Measurements from ENCODE around the gene SLC12A3. TPM values are rescaled to one million over a fixed set of nuclear protein-coding genes. Genes with fewer than 3 reads are reported as not detected.

The SLC12A3 gene
- total RNA-seq, 1 experiment from 2014 or later = not detected

GRCh38 chr16:56828647-56829046, 36.4 kb upstream of the SLC12A3 start:
- Histone ChIP-seq H3K4me2 (ENCODE audit: low read depth, low read length, poor library complexity, severe bottlenecking) (no peak overlapping the region), H4K20me1 (ENCODE audit: insufficient read depth, low read depth, low read length) (no peaks in the 10 kb centered on the region), H3K9ac (ENCODE audit: low read length) (no peak overlapping the region), H3K36me3 (ENCODE audit: insufficient read depth, low read length) (peaks cover 11% of the 10 kb centered on the region; the same call in 1 of the 2 replicates), H3K9me3 (ENCODE audit: low read length) (no peaks in the 10 kb centered on the region), H2AFZ (ENCODE audit: low read length) (no peak overlapping the region), H3K4me3 (ENCODE audit: low read length) (no peak overlapping the region), H3K4me1 (ENCODE audit: low read length) (no peaks in the 10 kb centered on the region), H3K79me2 (ENCODE audit: low read length) (no peaks in the 10 kb centered on the region; the same call in 1 of the 2 replicates), H3K27me3 (ENCODE audit: low read length) (no peaks in the 10 kb centered on the region), H3K9me2 (replicated peaks; ENCODE audit: insufficient read depth, low read length) (no peaks in the 10 kb centered on the region), H3K27ac (ENCODE audit: low read length) (no peak overlapping the region)
- no peak for DNase-seq

GRCh38 chr16:56830669-56831068, 34.3 kb upstream of the SLC12A3 start:
- no peaks in the 10 kb centered on the region for H4K20me1 ChIP-seq (ENCODE audit: insufficient read depth, low read depth, low read length)
- H3K4me3 ChIP-seq (ENCODE audit: low read length) = no peak overlapping the region
- no peaks in the 10 kb centered on the region; the same call in 1 of the 2 replicates for H3K79me2 ChIP-seq (ENCODE audit: low read length)
- H3K4me1 ChIP-seq (ENCODE audit: low read length) = no peaks in the 10 kb centered on the region
- peaks cover 10% of the 10 kb centered on the region; the same call in 1 of the 2 replicates for H3K36me3 ChIP-seq (ENCODE audit: insufficient read depth, low read length)
- no peaks in the 10 kb centered on the region for H3K9me2 ChIP-seq (replicated peaks; ENCODE audit: insufficient read depth, low read length)
- no peak overlapping the region for H3K4me2 ChIP-seq (ENCODE audit: low read depth, low read length, poor library complexity, severe bottlenecking)
- no peak overlapping the region for H2AFZ ChIP-seq (ENCODE audit: low read length)
- no peaks in the 10 kb centered on the region for H3K27me3 ChIP-seq (ENCODE audit: low read length)
- DNase-seq = no peak
- H3K27ac ChIP-seq (ENCODE audit: low read length) = no peak overlapping the region
- H3K9ac ChIP-seq (ENCODE audit: low read length) = no peak overlapping the region
- no peaks in the 10 kb centered on the region for H3K9me3 ChIP-seq (ENCODE audit: low read length)

- Histone ChIP-seq H3K9me3 (ENCODE audit: low read length) (no peaks in the 10 kb centered on the region), H4K20me1 (ENCODE audit: insufficient read depth, low read depth, low read length) (no peaks in the 10 kb centered on the region), H3K4me2 (ENCODE audit: low read depth, low read length, poor library complexity, severe bottlenecking) (no peak overlapping the region), H3K9me2 (replicated peaks; ENCODE audit: insufficient read depth, low read length) (no peaks in the 10 kb centered on the region), H2AFZ (ENCODE audit: low read length) (no peak overlapping the region), H3K9ac (ENCODE audit: low read length) (no peak overlapping the region), H3K27ac (ENCODE audit: low read length) (no peak overlapping the region), H3K36me3 (ENCODE audit: insufficient read depth, low read length) (peaks cover 5% of the 10 kb centered on the region; the same call in 1 of the 2 replicates), H3K4me3 (ENCODE audit: low read length) (no peak overlapping the region), H3K27me3 (ENCODE audit: low read length) (no peaks in the 10 kb centered on the region), H3K79me2 (ENCODE audit: low read length) (no peaks in the 10 kb centered on the region), H3K4me1 (ENCODE audit: low read length) (no peaks in the 10 kb centered on the region)
- no peak for DNase-seq
Observed at GRCh38 chr16:56832768-56833167, 32.2 kb upstream of the SLC12A3 start.

- Histone ChIP-seq H2AFZ (ENCODE audit: low read length) (no peak overlapping the region), H3K4me1 (ENCODE audit: low read length) (no peaks in the 10 kb centered on the region)
Observed at GRCh38 chr16:56833243-56833970, 31.6 kb upstream of the SLC12A3 start.

GRCh38 chr16:56835320-56835719, 29.7 kb upstream of the SLC12A3 start:
- H3K9ac ChIP-seq (ENCODE audit: low read length) = no peak overlapping the region
- H3K4me2 ChIP-seq (ENCODE audit: low read depth, low read length, poor library complexity, severe bottlenecking) = no peak overlapping the region
- H3K4me1 ChIP-seq (ENCODE audit: low read length) = no peaks in the 10 kb centered on the region
- no peaks in the 10 kb centered on the region for H3K9me2 ChIP-seq (replicated peaks; ENCODE audit: insufficient read depth, low read length)
- H3K79me2 ChIP-seq (ENCODE audit: low read length) = no peaks in the 10 kb centered on the region
- no peak overlapping the region for H2AFZ ChIP-seq (ENCODE audit: low read length)
- H3K27me3 ChIP-seq (ENCODE audit: low read length) = no peaks in the 10 kb centered on the region
- no peaks in the 10 kb centered on the region for H3K9me3 ChIP-seq (ENCODE audit: low read length)
- H4K20me1 ChIP-seq (ENCODE audit: insufficient read depth, low read depth, low read length) = no peaks in the 10 kb centered on the region
- H3K4me3 ChIP-seq (ENCODE audit: low read length) = no peak overlapping the region
- DNase-seq = no peak
- H3K36me3 ChIP-seq (ENCODE audit: insufficient read depth, low read length) = peaks cover 10% of the 10 kb centered on the region; the same call in 1 of the 2 replicates
- no peak overlapping the region for H3K27ac ChIP-seq (ENCODE audit: low read length)

More at GRCh38 chr16:56833243-56833970, 31.6 kb upstream of the SLC12A3 start:
- no peaks in the 10 kb centered on the region for H4K20me1 ChIP-seq (ENCODE audit: insufficient read depth, low read depth, low read length)
- H3K9me3 ChIP-seq (ENCODE audit: low read length) = no peaks in the 10 kb centered on the region
- H3K4me3 ChIP-seq (ENCODE audit: low read length) = no peak overlapping the region
- H3K4me2 ChIP-seq (ENCODE audit: low read depth, low read length, poor library complexity, severe bottlenecking) = no peak overlapping the region
- H3K79me2 ChIP-seq (ENCODE audit: low read length) = no peaks in the 10 kb centered on the region
- H3K27me3 ChIP-seq (ENCODE audit: low read length) = no peaks in the 10 kb centered on the region
- H3K9ac ChIP-seq (ENCODE audit: low read length) = no peak overlapping the region
- H3K27ac ChIP-seq (ENCODE audit: low read length) = no peak overlapping the region
- peaks cover 5% of the 10 kb centered on the region; the same call in 1 of the 2 replicates for H3K36me3 ChIP-seq (ENCODE audit: insufficient read depth, low read length)
- no peak for DNase-seq
- no peaks in the 10 kb centered on the region for H3K9me2 ChIP-seq (replicated peaks; ENCODE audit: insufficient read depth, low read length)

DNA sequence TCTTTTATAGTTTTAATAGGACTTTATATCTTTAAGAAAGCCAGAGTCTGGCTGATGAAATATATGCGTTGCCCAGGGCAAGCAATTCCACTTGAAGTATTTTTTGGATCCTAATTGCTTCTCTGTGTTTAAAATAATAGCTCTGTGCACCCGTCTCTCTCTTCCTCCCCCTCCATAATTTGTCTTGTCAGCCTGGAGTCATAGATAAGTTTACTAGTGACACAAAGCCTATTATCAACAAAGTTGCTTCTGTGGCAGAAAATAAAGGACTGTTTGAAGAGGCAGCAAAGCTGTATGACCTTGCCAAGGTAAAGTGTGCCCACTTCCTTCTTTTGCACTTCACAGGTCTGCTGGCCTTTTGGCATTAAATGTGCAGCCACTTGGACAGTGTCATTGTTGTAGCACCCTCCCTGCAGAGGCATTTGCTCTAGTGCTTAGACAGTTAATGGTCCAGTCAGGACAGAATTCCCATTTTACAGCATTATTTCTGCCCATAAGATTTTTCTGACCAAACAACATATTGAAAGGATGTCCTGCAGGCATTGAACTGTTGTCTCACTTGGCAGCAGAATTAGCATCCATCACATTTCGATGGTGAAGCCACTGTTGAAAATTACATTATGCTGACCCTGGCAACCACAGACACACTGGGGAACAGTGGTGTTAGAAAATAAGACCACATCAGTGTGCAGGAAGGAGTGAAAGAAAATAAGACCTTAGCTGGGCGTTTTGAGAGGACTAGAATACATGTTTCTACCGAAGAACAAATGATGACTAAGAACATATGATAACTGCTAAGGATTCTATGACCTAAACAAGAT, 28.4 kb upstream of the SLC12A3 start:
- H3K9me3 ChIP-seq (ENCODE audit: low read length) = no peaks in the 10 kb centered on the region
- H3K27ac ChIP-seq (ENCODE audit: low read length) = no peak overlapping the region
- H4K20me1 ChIP-seq (ENCODE audit: insufficient read depth, low read depth, low read length) = no peaks in the 10 kb centered on the region
- H3K79me2 ChIP-seq (ENCODE audit: low read length) = no peaks in the 10 kb centered on the region
- H3K36me3 ChIP-seq (ENCODE audit: insufficient read depth, low read length) = peaks cover 15% of the 10 kb centered on the region; the same call in 1 of the 2 replicates
- H3K9ac ChIP-seq (ENCODE audit: low read length) = no peak overlapping the region
- no peak overlapping the region for H3K4me3 ChIP-seq (ENCODE audit: low read length)
- H3K27me3 ChIP-seq (ENCODE audit: low read length) = no peaks in the 10 kb centered on the region
- H3K4me2 ChIP-seq (ENCODE audit: low read depth, low read length, poor library complexity, severe bottlenecking) = no peak overlapping the region
- no peak overlapping the region for H2AFZ ChIP-seq (ENCODE audit: low read length)
- no peaks in the 10 kb centered on the region for H3K9me2 ChIP-seq (replicated peaks; ENCODE audit: insufficient read depth, low read length)
- no peaks in the 10 kb centered on the region for H3K4me1 ChIP-seq (ENCODE audit: low read length)
- no peak for DNase-seq

DNA sequence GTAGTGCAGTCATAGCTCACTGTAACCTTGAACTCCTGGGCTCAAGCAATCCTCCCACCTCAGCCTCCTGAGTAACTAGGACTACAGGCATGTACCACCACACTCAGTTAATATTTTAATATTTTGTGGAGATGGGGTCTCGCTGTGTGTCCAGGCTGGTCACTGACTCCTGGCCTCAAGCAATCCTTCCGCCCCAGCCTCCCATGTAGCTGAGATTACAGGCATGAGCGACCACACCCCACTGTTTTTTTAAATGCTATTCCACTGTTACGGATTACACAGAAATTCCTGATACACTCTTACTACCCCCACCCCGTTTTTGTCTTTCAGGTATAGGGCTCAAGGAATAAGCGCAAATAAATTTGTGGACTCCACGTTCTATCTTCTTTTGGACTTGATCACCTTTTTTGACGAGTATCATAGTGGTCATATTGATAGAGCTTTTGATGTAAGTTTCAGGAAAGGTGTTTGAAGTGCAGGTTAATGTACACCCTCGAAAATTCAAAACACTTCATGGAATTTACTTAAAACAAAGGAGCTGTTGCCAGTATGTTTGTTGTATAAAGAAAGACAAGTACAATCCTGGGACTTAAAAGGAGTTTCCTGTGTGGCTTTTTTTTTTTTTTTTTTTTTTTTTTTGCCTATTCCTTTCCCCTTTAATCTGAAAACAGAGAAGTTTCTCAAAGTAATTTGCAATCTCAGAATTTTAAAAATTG, 26.2 kb upstream of the SLC12A3 start:
- H4K20me1 ChIP-seq (ENCODE audit: insufficient read depth, low read depth, low read length) = no peaks in the 10 kb centered on the region
- H3K4me2 ChIP-seq (ENCODE audit: low read depth, low read length, poor library complexity, severe bottlenecking) = no peak overlapping the region
- no peak overlapping the region for H2AFZ ChIP-seq (ENCODE audit: low read length)
- DNase-seq = no peak
- H3K9me2 ChIP-seq (replicated peaks; ENCODE audit: insufficient read depth, low read length) = no peaks in the 10 kb centered on the region
- no peak overlapping the region for H3K4me3 ChIP-seq (ENCODE audit: low read length)
- peaks cover 23% of the 10 kb centered on the region; the same call in 1 of the 2 replicates for H3K36me3 ChIP-seq (ENCODE audit: insufficient read depth, low read length)
- H3K27ac ChIP-seq (ENCODE audit: low read length) = no peak overlapping the region
- H3K9ac ChIP-seq (ENCODE audit: low read length) = no peak overlapping the region
- H3K27me3 ChIP-seq (ENCODE audit: low read length) = no peaks in the 10 kb centered on the region
- no peaks in the 10 kb centered on the region for H3K4me1 ChIP-seq (ENCODE audit: low read length)
- H3K9me3 ChIP-seq (ENCODE audit: low read length) = no peaks in the 10 kb centered on the region
- H3K79me2 ChIP-seq (ENCODE audit: low read length) = no peaks in the 10 kb centered on the region

DNA sequence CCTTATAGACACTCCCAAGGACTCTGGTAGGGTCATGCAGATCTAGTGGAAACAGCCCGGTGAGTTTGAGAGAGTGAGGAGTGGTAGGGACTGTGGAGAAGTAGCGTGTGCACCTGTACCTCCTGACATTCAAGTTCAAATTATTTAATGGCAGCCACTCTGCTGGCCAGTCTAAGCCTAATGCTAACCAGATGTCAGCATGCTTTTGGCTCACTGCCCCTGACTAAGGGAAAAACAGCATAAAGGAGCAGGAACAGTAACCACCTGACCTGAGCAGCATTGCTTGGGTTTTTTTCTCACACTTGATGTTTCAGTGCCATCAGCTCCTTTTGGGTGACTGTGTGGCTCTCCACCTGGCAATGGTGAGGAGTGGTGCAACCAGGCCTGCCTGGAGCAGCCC, 23.8 kb upstream of the SLC12A3 start:
- Histone ChIP-seq H3K4me2 (ENCODE audit: low read depth, low read length, poor library complexity, severe bottlenecking) (no peak overlapping the region), H2AFZ (ENCODE audit: low read length) (no peak overlapping the region), H4K20me1 (ENCODE audit: insufficient read depth, low read depth, low read length) (no peaks in the 10 kb centered on the region), H3K4me1 (ENCODE audit: low read length) (no peaks in the 10 kb centered on the region), H3K4me3 (ENCODE audit: low read length) (no peak overlapping the region), H3K9ac (ENCODE audit: low read length) (no peak overlapping the region), H3K27me3 (ENCODE audit: low read length) (no peaks in the 10 kb centered on the region), H3K36me3 (ENCODE audit: insufficient read depth, low read length) (peaks cover 20% of the 10 kb centered on the region; the same call in 1 of the 2 replicates), H3K9me2 (replicated peaks; ENCODE audit: insufficient read depth, low read length) (no peaks in the 10 kb centered on the region), H3K79me2 (ENCODE audit: low read length) (no peaks in the 10 kb centered on the region), H3K27ac (ENCODE audit: low read length) (no peak overlapping the region), H3K9me3 (ENCODE audit: low read length) (no peaks in the 10 kb centered on the region)
- DNase-seq = no peak
